HepG2 (cell line): ENCODE data around the gene DPY19L3.

ENCODE experiments used
- ASH2L ChIP-seq: fragments of 300-600, 200-600 bp; sonication (generic); IDR thresholded peaks from 2 replicates; pipeline ENCODE4 v1.7.0; 2017; ENCODE audit warnings: low read depth, mild to moderate bottlenecking, moderate library complexity, mixed read lengths, low read length; ENCODE audit not compliant: insufficient read length
- CHD4 ChIP-seq: fragments of 200-600 bp; sonication (generic); IDR thresholded peaks from 2 replicates; pipeline ENCODE4 v1.7.0; 2017; ENCODE audit warnings: mild to moderate bottlenecking, low read length, borderline replicate concordance
- CTCF ChIP-seq: sonication (generic); formaldehyde crosslinking; IDR thresholded peaks from 2 replicates; pipeline ENCODE4 v1.5.0; 2020; ENCODE audit warnings: mild to moderate bottlenecking, missing genetic modification reagents, moderate library complexity
- ETV6 ChIP-seq: sonication (generic); formaldehyde crosslinking; conservative IDR thresholded peaks from 2 replicates; pipeline ENCODE4 v1.4.0; 2020; ENCODE audit warnings: missing genetic modification reagents
- GMEB1 ChIP-seq: sonication (generic); formaldehyde crosslinking; IDR thresholded peaks from 2 replicates; pipeline ENCODE4 v1.5.1; 2020; ENCODE audit warnings: missing genetic modification reagents, mild to moderate bottlenecking, borderline replicate concordance
- HNRNPK ChIP-seq: fragments of 200-400 bp; formaldehyde crosslinking; IDR thresholded peaks from 2 replicates; pipeline ENCODE4 v1.6.1; 2018; ENCODE audit warnings: low read length, low read depth, moderate library complexity, mild to moderate bottlenecking; ENCODE audit not compliant: poor library complexity, severe bottlenecking
- HOXA7 ChIP-seq: sonication (generic); formaldehyde crosslinking; IDR thresholded peaks from 2 replicates; pipeline ENCODE4 v1.8.1; 2022; ENCODE audit warnings: mild to moderate bottlenecking, missing genetic modification reagents, moderate library complexity
- HOXD1 ChIP-seq: sonication (generic); formaldehyde crosslinking; IDR thresholded peaks from 2 replicates; pipeline ENCODE4 v1.5.0; 2020; ENCODE audit warnings: missing genetic modification reagents
- KAT8 ChIP-seq: IDR thresholded peaks from 2 replicates; pipeline ENCODE4 v1.6.1; 2016; ENCODE audit warnings: missing genetic modification reagents, missing compliant biosample characterization
- MXI1 ChIP-seq: IDR thresholded peaks from 3 replicates; pipeline ENCODE4 v1.6.1; 2012; ENCODE audit warnings: low read depth, low read length, inconsistent platforms, borderline replicate concordance
- POLR2AphosphoS5 ChIP-seq: IDR thresholded peaks from 2 replicates; pipeline ENCODE4 v1.6.1; 2012; ENCODE audit warnings: low read depth, low read length
- SMC3 ChIP-seq: IDR thresholded peaks from 2 replicates; pipeline ENCODE4 v1.6.1; 2011; ENCODE audit warnings: low read length, improper control_type of control experiment
- ZBTB7A ChIP-seq: sonication (generic); formaldehyde crosslinking; IDR thresholded peaks from 2 replicates; pipeline ENCODE4 v1.8.0; 2022; ENCODE audit warnings: mild to moderate bottlenecking, missing genetic modification reagents
- ZNF280D ChIP-seq: sonication (generic); formaldehyde crosslinking; IDR thresholded peaks from 2 replicates; pipeline ENCODE4 v1.5.1; 2020; ENCODE audit warnings: mild to moderate bottlenecking, missing genetic modification reagents

GRCh38 chr19:32471095-32471494 is 65.5 kb downstream of the DPY19L3 start:
- TF ChIP-seq POLR2AphosphoS5 (no peak), ZNF280D (CRISPR knock-in tag) (no peak), ASH2L (no peak), KAT8 (CRISPR knock-in tag) (no peak), MXI1 (no peak), HOXA7 (no peak), CTCF (CRISPR knock-in tag) (no peak), SMC3 (no peak), ZBTB7A (CRISPR knock-in tag) (no peak), CHD4 (no peak), ETV6 (no peak), HNRNPK (no peak), GMEB1 (CRISPR knock-in tag) (no peak), HOXD1 (CRISPR knock-in tag) (no peak)
